DOHH2 (cell line): ENCODE data around the gene MACROD2.

Experiments
- CTCF ChIP-seq: fragments of 200-600 bp; sonication (generic); IDR thresholded peaks from one replicate; pipeline ENCODE4 v1.5.1; 2014; ENCODE audit warnings: antibody characterized with exemption, mild to moderate bottlenecking, low read depth, low read length; ENCODE audit not compliant: poor library complexity, severe bottlenecking
- EZH2phosphoT487 ChIP-seq: fragments of 200-600 bp; sonication (generic); IDR thresholded peaks from 2 replicates; pipeline ENCODE4 v1.6.1; 2017; ENCODE audit warnings: borderline replicate concordance, mild to moderate bottlenecking, antibody characterized with exemption, low read length, moderate library complexity, mixed read lengths

- TF ChIP-seq CTCF: no peak
- no peak for TF ChIP-seq EZH2phosphoT487
Measured at GRCh38 chr20:15991279-15991678, 1996.0 kb downstream of the MACROD2 start.
